GM21529 (cell line): ENCODE results near the gene ZFYVE28.

Source experiments
- ATAC-seq: cut with Tn5 transposase; IDR thresholded peaks from one replicate; pipeline ENCODE4 v1.9.1; 2021; ENCODE audit not compliant: unreplicated experiment

Gene ZFYVE28

GRCh38 chr4:2370597-2371320 is 47.7 kb downstream of the ZFYVE28 start:
- no peak for ATAC-seq

DNA sequence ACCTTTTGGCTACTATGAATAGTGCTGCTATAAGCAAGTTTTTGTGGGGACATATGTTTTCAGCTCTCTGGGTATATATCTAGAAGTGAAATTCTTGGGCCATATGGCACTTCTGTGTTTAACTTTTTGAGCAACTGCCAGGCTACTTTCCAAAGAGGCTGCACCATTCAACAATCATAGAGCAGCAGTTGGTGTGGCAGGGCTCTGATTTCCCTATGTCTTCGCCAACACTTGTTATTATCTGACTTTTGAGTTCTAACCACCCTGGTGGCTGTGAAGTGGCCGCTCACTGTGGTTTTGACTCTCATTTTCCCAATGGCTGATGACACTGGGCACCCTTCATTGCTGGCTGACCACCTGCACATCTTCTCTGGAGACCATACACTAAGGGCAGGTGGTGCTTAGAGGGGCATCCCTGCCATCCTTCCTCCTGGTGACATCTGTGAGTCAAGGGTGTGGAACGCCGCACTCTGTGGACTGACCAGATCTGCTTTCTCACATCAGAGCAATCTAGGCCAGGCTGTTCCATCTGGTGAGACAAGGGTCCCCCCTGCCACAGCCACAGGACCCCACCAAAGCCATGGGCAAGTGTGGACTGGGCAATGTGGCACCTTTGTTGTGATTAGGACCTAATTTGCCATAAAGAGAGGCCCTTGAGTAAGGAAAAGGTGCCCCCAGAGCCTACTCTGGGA is 49.6 kb downstream of the ZFYVE28 start:
- ATAC-seq, result no peak

DNA sequence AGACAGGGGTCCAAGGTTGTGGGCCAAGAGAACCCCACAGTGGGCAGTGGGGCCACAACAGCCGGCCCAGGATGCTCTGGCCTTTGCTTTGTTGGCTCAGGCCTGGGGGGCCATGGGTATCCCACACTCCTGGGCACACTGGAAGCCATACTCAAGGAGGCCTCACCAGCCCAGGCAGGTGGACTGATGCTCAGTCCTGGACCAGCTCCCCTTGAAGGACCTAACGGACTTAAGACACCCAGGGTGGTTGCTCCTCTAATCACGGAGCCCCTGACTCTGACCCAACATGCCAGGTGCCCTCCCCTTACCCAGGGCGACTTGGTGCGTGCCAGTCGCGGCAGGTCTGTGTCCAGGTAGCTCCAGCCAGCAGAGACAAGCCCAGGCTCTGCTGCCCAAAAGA is 50.8 kb downstream of the ZFYVE28 start:
- no peak for ATAC-seq

GRCh38 chr4:2366252-2367192 is 51.9 kb downstream of the ZFYVE28 start:
- no peak for ATAC-seq

GRCh38 chr4:2365913-2366210 is 52.6 kb downstream of the ZFYVE28 start:
- no peak for ATAC-seq

DNA sequence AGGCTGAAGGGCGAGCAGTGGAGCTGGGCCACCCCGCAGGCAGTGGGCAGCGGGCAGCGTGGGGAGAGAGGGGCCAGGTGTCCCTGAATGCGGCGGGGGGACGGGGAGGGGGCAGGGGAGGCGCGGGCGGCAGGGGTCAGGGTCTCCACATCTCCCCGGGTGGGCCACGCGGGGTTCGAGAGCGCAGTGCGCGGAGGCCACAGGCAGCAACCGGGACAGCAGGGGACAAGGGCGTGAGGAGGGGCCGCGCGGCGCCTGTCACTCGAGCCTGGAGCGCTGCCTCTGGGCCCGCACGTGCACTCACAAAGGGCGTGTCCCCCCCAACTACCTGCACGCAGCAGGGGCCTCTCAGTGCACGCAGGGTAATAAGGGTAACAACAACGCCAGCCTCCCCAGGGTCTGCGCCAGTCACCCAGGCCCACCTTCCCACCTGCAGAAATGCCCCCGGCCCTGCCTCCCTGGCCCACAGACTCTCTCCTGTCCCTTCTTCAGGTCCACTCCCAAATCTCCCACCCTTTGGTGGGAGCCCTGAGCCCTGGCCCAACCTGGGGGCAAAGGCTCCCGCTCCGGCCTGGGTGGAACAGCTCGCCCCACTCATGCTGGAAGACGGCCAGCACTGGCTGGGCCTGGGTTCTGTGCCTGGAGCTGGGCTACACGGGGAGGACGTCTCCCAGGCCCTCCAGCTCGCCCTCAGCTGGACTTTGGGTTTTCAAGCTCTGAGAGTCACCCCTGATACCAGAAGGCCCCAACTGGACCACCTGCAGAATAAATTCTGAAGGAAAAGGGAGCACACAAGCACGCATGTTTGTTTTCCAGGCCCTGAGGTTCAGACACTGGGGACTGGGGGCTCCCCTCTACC is 53.2 kb downstream of the ZFYVE28 start:
- ATAC-seq, result no peak

GRCh38 chr4:2364654-2365053 is 53.8 kb downstream of the ZFYVE28 start:
- ATAC-seq, result no peak

DNA sequence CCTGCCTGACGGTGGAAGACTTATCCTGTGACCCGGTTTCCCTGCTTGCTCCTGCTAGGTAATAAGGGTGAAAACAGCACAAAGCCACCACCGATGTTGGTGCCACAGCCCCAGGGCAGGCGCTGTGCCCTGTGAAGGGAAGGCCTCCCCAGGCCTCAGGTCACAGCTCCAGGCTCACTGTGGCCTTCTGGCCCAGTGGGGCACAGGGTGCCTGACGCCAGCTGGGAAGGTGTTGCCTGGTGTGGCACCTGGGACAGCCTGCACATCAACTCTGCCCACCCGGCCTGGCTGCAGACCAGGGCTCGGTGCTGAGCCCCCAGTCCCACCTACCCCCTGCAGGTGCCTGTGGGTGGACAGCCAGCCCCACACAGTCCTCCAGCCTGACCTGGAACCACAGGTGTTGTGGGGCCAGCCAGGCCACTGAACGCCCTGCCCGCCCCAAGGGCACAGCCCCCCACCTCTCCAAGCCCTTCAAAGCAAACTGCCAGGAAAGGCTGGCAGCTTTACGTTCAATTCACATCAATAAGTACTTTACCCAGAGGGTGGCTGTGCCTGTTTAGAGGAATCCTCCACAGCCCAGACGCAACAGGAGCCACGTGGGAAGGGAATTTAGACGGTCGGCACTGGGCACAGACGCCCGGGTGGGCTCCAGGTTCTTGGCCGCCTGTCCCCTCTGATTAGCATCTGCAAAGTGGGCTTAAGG is 54.3 kb downstream of the ZFYVE28 start:
- ATAC-seq, result no peak

DNA sequence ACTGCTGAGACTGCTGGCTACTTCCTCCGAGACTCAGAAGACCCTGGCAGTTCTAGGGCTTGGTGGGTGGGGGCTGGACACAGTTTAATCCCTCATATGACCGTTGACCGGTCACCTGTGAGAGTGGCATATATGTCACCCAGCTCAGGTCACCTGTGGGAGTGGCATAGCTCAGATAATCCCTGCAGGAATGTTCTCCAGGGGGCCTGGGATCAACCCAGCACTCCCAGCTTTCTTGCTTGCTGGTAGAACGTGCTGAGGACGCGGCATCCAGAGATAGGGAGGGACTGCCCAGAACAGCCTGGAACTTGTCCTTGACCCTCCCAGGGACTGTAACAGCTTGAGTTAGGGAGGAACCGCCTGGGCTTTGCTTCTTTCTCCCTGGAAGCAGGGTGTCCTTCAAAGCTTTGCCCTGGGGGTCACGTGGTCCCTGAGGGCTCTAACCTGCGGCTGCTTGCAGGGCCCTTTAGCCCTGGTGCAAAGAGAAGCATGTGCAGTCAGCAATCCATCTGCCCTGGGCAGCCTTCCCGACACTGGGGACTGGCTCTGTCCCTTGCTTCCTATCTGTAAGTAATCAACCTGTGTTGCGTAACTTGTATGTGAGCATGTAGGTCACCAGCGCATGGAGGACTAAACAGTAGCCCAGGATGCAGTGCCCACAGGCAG is 55.3 kb downstream of the ZFYVE28 start:
- no peak for ATAC-seq

DNA sequence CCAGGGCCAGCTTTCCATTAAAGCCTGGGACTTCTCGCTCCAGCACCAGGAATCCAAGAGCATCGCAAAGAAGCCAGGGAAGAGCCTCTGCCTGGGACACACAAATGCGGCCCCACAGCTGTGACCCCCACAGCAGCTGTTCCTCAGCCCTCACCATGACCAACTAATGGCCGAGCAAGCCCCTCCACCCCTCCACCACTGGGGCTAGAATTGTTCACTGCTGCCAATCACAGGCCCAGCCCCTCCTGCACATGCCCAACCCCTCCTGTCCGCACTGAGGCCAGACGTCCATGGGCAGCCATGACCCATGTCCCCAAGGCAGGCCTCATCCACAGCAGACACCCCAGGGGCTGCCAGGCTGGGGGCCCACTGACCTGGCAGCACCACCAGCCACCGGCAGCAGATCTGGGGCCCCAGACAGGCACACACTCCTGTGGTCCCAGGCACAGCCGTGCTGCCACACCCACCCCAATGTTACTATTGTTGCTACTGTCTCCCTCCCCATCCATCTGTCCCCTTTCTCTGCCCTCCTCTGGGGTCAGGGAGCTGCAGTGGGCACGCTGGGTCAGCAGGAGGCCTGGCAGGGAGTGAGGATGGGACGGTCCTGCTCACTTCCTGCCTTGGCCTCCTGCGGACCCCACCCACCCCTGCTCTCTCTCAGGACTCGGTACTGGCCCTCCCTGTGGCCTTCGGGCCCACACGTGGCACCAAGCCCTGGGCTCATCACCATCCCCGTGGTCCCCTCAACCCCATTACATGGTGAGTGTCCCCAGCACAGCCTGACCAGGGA is 56.0 kb downstream of the ZFYVE28 start:
- no peak for ATAC-seq

DNA sequence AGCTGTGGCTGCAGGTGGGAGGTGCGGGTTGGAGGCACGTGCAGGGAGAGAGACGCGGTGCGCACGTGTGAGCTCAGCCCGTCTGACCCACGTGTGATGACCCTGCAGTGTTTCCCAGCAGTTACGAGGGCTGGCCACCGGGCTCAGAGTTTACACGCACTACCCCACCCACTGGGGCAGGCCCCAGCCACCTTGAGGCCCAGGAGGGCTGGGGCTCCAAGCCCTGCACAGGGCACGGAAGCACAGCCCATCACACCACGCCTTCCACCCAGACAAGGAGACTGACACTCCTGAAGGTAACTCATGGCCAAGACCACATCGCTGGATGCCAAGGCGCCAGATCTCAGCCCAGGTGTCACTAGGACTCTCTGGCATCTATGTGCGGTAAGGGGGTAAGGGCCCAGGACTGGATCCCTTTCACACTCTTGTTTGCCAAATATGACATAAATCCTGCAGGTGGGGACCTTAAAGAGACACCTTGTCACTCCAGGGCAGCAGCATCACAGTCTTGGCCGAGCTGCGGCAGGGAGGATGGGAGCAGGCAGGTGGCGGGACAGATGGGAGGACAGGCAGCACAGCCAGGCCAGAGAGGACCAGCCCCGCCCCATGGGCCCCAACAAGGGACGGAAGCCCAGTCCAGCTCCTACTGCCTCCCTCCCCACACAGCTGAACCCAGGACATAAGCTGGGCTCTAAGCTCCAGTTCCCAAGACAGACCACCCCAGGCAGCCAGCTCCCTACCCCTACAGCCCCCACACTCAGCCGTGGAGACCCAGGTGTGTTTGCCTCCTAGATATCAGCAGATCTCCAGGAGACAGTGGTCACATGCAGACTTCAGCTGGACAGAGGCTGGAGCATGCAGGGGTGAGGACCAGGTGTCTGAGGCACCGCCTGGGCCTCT is 56.8 kb downstream of the ZFYVE28 start:
- no peak for ATAC-seq

- no peak for ATAC-seq
Measured at GRCh38 chr4:2360396-2360730, 58.1 kb downstream of the ZFYVE28 start.

GRCh38 chr4:2359591-2360395 is 58.7 kb downstream of the ZFYVE28 start:
- no peak for ATAC-seq

DNA sequence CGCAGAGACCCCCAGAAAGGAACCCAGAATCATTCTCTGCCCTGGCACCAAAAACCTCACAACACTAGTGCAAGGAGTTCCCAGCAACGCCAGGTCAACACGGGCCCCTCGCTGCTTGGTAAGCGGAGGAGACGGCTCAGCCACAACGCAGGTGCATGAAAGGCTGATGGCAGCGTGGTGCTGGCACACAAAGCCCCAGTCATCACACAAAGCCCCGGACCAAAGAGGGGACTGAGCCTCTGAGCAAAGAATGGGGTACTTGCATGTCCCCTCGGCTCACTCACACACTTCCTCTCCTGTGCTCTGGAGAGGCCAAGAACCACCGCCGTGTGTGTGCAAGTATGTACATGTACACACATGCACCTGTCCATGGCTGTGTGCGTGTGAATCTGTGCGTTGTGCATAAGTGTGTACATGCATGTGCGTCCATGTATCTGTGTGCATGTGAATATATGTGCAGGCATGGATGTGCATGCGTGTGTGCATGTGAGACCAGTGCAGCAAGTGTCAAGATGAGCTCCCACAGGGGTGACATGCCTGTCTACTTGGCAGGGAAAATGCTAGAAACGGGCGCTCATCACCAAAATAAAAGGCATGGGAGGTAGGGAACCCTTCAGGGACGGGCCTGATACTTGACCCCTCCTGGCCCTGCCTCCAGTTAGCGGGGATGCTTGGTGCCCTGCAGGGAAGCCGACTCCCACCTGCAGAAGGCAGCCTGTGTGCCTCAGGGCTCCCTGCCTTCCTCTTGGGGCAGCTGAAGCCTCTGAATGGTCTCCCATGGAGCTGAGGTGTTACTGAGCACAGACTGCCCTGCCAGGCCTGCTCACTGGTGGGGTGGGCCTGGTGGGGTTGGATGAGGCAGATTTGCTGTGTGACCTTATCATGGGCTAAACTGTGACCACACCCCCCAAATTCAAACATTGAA is 60.4 kb downstream of the ZFYVE28 start:
- no peak for ATAC-seq

DNA sequence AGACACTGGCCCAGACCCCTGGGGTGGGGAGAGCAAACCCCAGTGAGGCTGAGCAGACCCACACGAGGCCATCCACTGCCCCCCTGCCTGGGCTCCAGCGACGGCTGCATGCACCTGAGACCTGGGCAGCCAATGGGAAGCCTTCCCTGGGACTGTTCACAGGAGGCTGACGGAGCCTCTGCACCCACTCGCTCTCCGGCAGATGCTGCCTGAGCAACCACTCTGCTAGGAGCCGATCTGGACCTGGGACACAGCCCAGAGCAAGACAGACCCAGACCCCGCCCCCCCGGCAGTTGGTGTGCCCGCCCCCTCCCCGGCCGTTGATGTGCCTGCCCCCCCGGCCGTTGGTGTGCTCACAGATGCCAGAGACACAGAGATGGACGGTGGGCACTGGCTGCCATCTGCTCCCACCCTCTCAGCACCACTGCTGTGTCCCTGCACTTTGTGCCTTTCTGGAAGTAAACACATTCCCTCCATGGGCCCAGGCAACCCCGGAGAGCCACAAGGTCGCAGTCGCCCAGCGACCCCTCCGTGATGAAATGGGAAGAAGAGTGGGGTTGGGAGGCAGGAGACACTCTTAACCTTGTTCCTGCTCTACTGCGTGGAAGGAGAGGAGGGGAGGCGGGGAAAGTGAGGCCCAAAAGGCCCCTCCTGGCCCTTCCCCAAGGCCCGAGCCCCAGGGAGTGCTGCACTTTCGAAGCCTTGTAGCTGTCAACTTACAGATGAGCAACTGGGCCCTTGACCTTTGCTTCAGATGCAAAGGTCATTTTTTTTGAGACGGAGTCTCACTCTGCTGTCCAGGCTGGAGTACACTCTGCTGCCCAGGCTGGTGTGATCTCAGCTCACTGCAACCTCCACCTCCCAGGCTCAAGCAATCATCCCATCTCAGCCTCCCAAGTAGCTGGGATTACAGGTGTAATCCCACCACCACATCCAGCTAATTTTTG is 62.0 kb downstream of the ZFYVE28 start:
- no peak for ATAC-seq
